Measurements from ENCODE around the gene HDAC7.
A peak's percentile ranks its signal among the peaks of the same experiment; 100 is the strongest.
"Not testable (repeated sequence)": the region's sequence is repeated elsewhere in the genome, so short reads cannot be mapped to it uniquely, and the experiment has no call there.

Gene HDAC7

DNA sequence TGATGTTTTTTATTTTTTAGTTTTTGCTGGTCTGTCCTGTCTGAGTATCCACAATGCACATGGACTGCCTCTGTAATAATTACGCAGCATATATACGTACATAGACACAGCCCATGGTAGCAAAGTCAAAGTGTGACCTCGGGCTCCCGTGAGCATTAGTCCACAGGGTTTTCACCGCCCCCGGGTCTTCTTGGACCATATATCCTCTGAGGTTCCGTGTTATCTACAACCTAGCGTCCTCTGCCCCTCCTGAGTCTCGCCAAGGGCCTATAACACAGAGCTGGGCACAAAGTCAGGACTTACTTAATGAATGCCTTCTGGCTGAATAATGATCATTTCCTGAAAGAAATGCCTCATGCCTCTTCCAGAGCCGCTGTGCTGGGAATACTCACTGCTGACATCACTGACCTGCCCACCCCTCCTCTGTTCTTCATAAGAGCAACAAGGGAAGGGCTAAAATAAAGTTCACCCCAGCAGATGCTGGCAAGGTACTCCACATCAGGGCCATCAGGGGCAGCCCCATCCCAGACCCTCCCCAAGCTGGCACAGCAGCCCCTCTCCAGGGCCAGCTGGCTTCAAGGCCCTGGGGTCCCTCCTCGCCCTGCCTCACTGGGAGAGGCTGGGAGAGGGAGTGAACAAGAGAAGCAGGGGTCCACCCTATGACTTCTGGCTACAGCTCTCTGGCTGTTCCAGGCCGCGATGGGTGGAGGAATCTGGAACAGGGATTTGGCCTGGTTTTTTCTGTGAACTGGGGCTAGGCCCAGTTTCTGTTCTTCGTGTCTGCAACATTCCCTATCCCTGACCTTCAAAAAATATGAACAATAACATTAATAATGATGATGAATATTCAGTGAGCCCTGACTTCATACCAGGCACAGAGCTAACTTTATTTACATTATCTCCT, 7.9 kb downstream of the HDAC7 start:
- no peak for DNase-seq

DNA sequence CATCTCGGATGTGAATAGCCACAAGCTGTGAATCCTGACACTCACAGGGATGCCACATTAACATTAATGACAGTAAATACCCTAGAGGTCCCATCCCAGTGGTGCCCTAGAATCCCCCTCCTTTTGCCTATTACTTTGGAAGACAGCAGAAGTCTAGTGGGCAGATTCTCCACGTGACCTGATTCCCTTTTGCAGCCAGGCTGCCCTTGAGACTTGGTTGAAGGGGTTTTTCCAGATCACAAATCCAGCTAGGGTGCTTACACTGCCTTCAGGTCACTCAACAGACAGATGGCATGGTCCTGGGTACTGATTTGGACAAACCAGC, 8.7 kb downstream of the HDAC7 start:
- DNase-seq, result no peak

DNA sequence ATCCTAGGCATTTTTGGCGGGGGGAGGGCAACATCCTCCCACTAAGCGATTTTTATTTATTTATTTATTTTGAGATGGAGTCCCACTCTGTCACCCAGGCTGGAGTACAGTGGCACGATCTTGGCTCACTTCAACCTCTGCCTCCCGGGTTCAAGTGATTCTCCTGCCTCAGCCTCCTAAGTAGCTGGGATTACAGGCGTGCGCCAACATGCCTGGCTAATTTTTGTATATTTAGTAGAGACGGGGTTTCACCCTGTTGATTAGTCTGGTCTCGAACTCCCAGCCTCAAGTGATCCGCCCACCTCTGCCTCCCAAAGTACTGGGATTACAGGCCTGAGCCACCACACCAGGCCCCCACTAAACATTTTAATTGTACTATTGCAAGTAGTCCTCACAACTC, 10.2 kb downstream of the HDAC7 start:
- not testable (repeated sequence) for DNase-seq

DNA sequence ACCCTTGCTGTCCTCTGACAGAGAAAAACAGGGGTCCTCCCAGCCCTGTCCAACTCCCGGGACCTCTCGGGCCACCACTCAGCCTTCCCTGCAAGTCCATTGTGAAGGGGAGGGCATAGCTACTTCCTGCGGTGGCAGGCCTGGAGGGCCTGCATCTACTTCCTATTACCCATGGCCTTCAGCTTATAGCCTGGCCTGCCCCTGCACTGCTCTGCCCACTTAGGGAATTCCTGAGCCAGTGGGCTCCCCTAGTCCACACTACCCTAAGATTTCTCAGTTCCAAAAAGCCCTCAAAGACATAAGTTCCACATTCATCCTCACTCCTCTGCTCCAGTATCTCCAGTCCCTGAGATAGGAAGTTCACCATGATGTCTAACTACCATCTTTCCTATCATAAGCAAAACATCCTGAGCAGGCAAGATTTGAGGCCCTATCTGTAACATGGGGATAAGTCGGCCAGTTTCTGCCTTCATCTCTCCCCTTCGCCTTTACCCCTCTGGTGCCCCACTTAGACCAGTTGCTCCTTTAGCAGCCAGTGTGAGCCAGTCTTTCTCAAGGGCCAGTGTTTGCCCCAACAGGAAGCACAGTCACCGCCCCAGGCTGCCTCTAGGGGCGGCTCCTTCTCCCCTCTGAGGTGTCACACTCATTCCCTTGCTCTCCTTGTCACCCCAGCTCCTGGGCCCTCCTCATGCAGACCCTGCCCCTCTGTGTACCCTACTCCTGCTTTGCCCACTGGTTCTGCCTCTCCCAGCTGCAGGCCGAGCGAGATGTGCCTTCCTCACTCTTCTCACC, 10.9 kb downstream of the HDAC7 start:
- peak in 3 of 6 experiments; percentile 19 to 49 (median 32) for DNase-seq

DNA sequence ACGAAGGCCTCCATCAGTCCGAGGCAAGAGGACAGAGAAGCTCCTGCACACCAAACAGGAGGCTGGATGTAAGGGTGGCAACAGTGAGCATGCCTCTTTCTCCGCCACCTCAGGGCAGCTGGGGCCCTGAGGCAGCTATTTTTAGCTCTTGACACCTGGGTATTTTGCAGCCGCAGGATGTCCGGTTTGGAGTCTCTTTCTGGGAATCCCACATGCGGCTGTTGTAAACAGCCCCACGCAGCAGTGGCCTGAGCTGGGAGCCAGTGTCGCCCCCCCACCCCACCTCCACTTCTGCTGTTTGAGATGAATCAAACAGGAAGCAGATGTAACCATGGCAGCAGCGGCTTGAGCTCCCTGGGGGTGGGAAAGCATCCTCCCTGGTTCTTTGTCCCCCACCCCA, 11.7 kb downstream of the HDAC7 start:
- peak; percentile 53 to 77 (median 74) for DNase-seq

DNA sequence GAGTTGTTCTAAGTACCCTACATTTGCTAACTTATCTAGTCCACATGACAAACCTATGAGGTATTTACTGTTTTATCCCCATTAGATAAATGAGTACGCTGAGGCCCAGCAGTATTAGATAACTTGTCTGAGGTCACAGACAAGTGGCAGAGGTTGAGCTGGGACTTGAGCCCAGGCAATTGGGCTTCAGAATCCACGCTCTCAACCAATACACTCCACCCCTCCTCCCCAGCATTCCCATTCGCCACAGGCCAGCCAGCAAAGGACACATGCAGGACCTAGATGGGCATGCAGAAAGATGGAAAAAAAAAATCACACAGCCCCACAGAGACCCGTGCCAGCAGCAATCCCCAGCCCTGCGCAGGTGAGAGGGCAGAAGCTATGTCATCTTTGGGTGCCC, 12.4 kb downstream of the HDAC7 start:
- DNase-seq, result no peak

DNA sequence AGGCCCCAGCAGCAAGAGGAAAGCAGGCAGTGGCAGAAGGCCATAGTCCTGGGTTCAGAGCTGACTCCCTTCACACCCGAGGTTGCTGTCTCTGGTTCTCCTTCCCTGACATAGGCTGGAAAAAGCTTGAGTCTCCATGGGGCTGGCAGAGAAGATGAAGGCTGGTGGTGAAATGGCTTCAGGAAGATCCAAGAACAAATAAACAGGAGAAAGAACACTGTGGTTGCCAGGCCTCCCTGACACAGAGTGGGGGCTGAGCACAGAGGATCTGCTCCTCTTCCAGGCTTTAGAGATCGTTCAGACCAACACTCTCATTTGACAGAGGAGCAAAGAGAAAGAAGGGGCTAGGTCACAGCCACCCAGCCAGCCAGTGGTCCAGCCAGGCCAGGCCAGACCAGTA, 14.3 kb downstream of the HDAC7 start:
- no peak for DNase-seq

DNA sequence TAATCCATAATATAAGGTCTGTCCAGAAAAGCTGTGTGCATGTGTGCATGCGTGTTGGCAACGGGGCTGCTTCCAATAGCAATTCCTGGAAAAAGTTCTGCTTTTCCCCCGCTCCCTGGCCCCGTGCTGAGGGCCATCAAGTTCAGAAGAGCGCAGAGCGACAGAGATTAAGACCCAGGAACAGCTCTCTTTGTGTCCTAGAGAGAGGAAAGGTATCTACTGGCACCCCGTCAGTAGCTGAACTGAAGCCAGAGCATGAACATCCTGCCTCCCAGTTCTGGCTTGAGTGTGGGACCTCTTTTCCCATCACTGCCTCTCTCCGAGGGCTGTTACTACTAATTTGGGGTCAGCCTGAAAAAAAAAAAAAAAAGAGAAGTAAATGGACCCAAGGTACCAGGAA, 15.5 kb downstream of the HDAC7 start:
- DNase-seq, result no peak

DNA sequence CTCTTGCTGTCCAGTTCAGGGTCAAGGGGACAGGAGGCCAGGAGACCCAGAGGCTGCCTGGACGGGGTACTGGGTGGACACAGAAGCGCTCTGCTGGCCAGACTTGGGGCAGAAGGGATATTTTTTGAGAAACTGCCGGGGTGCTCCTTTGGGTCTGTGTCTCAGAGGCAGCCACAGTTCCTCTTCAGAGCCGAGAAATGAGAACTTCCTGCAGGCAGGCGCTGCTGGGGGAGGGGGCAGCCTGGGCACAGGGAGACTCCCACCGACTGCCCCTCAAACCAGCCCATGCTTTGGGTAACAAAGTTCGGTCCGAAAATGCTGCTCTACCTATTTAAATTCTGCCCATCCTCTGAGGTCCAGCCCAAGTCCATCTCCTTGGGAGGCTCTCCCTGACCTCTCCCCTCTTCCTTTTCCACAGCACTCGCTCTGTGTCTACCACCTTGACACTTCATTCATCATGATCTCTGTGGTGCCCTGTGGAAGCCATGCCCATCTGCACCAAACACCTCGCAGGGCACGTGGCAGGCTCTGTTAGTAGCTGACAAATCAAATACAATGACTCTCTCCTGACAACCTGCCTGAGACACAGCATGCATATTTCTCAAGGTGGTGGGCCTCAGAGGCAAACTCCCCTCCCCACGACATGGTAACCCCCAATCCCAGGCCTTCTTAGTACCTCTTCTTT, 16.4 kb downstream of the HDAC7 start:
- no peak for DNase-seq

DNA sequence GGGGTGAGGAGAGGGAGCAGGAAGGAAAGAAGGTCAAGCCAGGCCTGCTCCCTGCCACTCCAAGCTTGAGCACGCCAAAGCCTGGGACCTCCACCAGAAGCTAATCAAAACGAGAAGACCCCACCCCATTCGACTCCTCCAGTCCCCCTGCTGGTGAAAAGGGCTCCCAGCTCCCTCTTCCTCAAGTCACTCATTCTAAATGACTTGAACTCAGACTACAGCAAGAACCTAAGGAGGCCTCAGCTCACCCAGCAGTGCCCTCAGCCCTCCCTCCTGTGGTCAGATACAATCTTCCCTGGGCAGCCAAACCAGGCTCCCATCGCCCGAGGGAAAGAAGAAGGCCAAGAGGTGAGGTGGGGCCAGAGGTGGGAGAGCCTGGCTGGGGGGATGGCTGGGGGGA, 17.4 kb downstream of the HDAC7 start:
- peak in 1 of 6 experiments; percentile 20 for DNase-seq

DNA sequence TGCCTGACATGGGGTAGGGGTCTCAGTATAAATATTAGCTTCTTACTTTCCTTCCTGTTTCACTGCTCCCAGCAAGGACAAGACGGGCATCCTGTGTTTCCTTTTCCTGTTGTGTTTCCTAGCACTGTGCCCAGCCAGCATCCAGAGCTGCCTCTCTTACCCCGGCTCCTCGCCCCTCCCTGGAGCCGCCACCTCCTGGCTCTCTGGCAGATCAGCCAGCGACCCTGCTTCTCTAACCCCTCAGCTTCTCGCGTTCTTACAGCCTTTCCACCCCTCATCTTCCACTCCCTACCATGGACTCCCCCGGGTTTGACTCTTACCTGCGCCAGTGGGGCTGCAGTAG, 17.8 kb downstream of the HDAC7 start:
- DNase-seq, result no peak

DNA sequence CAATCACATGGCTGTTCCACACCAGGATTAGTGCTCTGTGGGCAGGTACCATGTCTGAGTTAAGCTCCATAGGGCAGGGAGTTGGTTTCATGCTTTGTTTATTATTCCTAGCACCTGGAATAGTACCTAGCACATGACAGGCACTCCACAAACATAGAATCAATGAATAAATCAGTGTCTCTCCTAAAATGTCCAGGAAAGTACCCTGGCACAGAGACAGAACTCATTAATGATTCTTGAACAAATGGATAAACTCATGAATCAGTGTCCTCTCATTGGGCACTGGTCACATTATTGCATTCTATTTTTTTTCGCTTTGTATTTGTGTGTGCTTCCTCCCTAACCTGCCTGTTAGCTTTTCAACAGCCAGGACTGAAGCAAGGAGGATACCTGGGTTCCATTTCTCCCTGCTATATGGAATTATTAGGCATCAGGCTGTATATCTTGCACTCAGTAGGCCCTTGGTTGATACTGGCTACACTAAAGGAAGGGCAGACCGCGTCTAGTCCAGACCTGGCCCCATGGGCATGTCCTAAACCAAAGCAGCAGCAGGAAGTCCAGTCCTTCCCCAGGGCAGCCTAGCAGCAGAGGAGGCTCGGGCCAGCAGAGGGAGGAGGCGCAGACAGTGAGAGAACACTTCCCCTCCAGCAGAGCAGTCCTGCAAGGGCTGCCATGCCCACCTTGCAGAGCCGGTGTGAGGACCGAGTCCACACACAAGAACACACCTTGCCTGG, 18.4 kb downstream of the HDAC7 start:
- DNase-seq, result no peak

DNA sequence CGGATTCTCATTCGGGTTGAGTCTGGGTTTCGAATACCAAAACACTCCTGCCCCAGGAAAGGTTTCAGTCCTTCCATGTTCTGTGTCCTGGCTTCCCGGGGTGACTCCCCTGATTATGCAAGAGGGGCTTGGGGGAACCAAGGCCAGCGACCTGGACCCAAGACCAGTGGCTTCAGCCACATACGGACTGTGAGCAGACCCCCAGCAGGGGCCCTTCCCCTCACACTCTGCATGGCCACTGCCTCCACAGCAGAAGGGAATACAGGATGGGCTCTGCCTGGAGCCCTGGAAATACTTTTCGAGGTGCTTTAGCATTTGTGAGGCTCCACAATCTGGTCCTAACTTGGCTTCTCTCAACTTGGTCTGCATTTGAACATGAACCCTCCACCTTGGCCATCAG, 19.1 kb downstream of the HDAC7 start:
- DNase-seq, result no peak

DNA sequence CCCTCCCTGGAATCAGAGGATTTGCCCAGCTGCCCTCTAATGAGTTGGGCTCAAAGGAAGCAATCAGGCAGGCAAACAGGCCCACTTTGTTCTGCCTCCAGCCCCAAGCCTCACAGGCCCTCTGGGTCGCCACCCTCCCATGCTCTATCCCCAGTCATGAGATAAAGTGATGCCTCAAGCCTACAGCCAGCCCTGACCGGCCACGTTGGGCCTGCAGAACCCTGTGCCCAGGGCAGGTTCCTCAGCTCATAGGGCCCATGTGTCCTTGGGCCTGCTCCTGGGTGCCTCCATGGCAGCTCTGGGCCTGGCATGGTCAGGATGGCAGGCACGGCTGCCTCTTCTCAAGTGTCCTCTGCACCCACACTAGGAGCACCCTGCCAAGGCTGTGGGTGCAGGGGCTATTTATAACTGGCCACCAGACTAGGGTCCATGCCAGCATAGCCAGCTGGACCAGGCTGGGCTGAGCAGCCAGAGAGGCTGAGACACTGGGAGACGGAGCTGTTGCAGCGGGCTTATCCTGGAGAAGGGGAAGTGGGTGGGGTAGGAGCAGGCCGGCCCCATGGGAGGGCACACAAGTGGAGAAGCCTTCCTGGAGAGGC, 20.2 kb downstream of the HDAC7 start:
- DNase-seq, result no peak

DNA sequence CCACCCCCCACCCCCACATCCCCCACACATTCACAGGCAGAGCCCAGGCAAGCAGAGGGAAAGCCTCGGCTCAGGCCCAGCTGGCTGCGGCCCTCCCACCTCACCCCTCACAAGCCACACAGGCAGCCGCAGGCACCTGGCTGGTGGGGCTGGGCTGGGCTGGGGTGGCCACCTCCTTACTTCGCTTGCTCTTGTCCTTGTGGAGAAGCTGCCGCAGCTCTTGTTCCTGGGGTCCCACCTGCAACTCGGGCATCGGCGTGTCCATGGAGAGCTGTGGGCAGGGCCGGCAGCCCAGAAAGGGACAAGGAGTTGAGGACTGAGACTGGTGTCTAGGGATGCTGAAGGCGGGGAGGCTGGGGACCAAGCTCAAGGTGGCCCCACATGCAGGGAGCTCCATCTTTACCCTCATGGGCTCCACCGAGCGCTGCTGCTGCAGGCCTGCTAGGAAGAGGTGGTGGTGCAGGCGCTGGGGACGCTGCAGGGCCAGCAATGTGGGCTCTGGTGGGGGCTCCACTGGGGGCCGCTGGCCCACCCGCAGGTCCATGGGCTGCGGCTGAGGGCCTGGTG, 21.2 kb downstream of the HDAC7 start:
- no peak for DNase-seq

DNA sequence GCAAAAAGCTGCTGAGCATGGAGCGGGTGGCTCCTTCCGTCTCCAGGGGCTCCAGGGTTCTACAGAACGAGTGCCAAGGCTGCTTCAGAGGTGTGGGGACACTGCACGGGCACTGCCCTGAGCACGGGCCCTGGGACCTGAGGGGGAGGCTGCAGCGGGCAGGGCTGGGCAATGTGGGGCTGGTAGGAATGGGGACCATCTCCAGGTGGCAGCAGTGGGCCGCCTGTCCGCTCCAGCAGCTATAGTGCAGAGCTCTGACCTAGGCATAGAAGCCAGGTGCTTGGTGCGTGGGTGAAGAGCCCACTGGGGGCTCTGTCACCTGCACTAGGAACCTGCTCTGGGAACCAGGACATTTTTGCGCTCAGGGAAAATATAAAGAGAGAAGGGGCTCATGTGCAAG, 22.3 kb downstream of the HDAC7 start:
- DNase-seq, result peak in 4 of 6 experiments; percentile 25 to 50 (median 38)

DNA sequence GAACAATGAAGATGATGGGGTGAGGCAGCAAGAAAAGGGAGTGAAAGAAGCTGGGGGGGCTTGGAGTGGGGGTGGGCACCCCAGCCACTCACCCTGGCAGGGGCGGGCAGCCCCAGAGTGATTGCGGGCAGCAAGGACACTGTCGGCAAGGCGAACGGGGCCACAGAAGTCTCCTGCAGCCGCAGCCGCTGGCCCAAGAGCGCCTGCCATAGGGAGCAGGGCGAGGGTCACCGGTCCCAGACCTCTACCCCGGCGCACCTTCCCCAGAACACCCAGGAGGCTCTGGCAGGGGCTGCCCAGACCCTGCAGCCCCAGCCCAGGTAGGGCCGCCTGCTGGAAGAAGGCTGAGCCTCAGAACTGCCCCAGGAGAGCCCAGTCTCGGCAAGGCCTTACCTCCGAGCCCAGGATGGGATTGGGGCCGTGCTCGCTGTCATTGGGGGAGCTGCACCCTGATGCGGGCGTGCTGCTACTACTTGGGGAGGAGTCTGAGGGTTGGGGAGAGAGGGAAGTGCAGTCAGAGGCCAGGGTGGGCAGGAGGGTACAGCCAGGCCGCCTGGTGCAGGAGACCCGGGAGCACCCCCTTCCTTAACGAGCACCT, 23.8 kb downstream of the HDAC7 start:
- no peak for DNase-seq

DNA sequence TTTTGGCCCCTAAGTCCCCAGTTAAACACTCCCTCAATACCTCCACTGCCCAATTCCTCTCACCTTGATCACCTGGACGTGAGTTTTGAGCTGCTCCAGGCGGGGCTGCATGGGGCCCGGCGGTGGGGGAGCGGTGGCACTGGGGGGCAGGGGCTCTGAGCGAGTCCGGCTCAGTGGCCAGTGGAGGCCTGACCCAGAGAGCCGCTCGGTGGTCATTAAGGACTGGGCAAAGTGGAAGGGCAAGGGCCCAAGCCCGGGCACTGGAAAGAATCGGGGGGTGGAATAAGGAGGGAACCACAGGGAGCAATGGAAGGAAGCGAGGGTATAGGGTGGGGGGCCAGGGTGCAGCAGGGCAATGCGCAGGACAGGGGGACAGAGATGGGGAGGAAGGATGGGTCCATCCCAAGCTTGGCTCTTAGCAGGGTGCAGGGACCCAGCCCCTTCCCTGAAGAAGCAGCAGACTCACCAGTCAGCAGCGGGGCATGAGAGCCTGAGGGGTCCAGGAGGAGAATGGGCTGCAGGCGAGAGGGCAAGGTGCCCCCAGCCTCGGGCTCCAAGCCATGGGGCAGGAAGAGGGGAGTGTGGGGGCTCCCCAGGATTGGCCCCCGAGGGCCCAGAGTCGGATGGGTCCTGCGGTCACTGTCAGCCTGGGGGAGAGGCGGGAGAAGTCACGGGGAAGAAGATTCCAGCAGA, 24.4 kb downstream of the HDAC7 start:
- DNase-seq, result no peak

DNA sequence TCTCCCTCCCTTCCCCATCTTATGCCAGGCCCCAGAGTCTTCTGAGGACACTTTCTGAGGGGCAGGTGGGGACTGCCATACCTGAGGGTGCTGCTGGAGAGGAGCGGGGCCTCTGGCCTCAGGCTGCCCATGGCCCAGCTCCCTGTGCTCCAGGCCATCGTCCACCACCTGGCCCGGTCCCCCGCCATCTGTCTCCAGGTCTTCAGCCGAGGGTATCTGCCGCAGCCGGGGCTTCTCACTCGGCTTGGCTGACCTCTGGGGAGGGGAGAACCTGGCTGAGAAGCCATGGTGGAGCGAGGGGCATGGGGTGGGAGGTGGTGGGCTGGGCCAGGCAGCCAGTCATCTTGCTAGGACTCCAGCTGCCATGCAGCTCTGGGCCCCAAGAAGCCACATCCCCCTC, 25.0 kb downstream of the HDAC7 start:
- DNase-seq, result no peak

DNA sequence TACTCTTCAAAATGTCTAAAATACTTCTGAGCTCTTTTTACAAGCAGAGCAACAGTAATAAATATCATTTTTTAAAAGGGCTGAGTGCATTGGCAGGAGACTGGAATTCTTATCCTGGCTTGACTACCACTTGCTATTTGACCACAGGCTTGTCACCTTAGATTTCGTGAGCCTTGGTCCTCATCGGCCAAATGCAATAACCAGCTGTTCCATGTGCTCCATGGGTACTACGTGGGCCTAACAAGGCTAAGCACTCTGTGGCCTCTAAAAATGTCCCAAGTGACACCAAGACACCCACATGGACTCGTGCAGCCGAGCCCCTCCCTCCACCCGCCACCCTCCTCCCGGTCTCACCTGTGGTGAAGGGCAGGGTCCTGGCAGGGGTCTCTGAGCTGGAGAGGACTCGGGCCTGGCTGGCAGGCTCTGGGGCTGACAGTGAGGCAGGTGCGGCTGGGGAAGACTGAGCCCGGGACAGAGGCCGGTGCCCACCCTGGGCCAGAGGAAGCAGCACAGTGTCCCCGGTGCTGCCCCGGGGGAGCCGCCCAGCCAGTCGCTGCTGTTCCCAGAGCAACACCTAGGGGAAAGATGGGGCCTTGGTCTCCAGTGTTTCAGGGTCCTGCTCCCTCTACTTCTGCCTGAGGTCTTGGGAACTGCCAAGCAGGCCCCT, 26.6 kb downstream of the HDAC7 start:
- DNase-seq, result no peak

DNA sequence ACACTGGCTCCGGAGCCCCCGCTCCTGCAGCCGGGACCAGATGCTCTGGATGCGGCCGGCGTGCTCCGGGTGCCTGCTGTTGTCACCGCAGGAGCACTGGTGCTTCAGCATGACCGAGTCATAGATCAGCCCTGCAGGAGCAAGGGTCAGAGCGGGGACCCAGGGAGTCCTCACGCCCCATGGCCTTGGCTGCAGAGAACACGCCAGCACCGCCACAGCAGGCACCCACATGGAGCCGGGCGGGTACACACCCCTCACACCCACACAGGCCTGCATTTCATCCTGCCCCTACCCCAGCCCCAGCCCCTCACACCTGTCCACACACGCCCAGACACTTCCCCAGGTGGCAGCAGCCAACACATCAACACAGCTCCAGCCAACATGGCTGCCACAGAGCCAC, 27.8 kb downstream of the HDAC7 start:
- no peak for DNase-seq

All from stimulated activated naive CD4-positive, alpha-beta T cell (primary cell).